ENCODE measurements around the gene PAGE3.

GRCh38 chrX:55260806-55261205 is 3.9 kb downstream of the PAGE3 start:
- no peak for TF ChIP-seq CTCF (IDR thresholded peaks at IDR 0.05)
- TF ChIP-seq POLR2AphosphoS5 (IDR thresholded peaks at IDR 0.05; ENCODE audit: insufficient read depth in 1 of 2, low read depth in 1 of 2) = no peak

All from vagina (tissue), 2 donors.